ES-I3 (cell line): Measurements from ENCODE around the gene ITGA8.
"Not testable (repeated sequence)": the region's sequence is repeated elsewhere in the genome, so short reads cannot be mapped to it uniquely, and the experiment has no call there.

Source experiments
- H3K36me3 ChIP-seq: 2 replicates; pipeline ENCODE4 v1.6.1; 2013; ENCODE audit warnings: mild to moderate bottlenecking, low read length, control low read depth, moderate library complexity; ENCODE audit not compliant: insufficient read depth
- H3K4me1 ChIP-seq: 2 replicates; pipeline ENCODE4 v1.6.1; 2013; ENCODE audit warnings: mild to moderate bottlenecking, control low read depth, low read length; ENCODE audit not compliant: insufficient read depth
- H3K9ac ChIP-seq: 2 replicates; pipeline ENCODE4 v1.6.1; 2013; ENCODE audit warnings: low read depth, mild to moderate bottlenecking, low read length, moderate library complexity
- H3K9me3 ChIP-seq: 2 replicates; pipeline ENCODE4 v1.6.1; 2013; ENCODE audit warnings: mild to moderate bottlenecking, low read length, moderate library complexity; ENCODE audit not compliant: control insufficient read depth, insufficient read depth

Gene ITGA8

GRCh38 chr10:15681076-15681475 lies 38.6 kb downstream of the ITGA8 start:
- H3K9ac ChIP-seq: no peak overlapping the region
- H3K36me3 ChIP-seq: no peaks in the 10 kb centered on the region
- H3K9me3 ChIP-seq: no peaks in the 10 kb centered on the region

DNA sequence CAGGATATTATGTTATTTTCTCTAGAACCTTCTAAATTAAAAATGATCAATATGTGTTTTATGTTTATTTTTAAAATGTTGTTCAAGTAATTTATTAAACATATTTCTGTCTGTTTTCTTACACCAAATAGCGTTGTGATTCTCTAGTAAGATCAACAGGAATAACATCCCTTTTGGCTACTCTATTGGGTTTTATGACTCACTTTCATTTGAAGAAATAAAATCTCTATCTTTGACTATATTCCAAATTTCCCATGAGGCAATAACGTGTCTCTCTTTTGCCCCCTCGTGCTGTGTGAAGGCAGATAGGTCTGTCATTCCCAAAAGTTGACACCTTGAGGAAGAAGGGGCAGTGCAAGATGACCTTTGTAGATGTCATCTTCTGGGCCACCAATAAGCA lies 40.9 kb downstream of the ITGA8 start:
- Histone ChIP-seq H3K4me1 (no peaks in the 10 kb centered on the region), H3K9me3 (no peaks in the 10 kb centered on the region), H3K9ac (no peak overlapping the region), H3K36me3 (no peaks in the 10 kb centered on the region)

More at GRCh38 chr10:15681076-15681475, 38.6 kb downstream of the ITGA8 start:
- no peaks in the 10 kb centered on the region for H3K4me1 ChIP-seq

DNA sequence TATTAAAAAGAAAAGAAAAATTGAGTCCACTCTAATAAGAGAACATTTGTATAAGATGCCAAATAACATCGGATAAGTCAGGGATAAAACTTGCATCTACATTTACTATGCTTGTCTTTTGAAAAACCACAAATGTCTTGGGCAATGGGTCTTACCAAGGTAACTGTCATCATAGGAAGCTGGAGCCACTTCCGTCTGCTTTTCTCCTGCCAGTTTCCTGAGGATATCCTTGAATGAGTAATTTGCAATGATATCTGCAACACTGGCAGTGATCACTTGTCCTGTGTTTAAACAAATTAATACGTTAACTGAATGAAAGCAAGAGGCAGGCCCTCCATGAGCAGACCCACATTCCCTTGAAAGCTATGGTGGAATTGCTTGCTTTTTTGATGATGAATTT lies 47.3 kb downstream of the ITGA8 start:
- Histone ChIP-seq H3K36me3 (no peaks in the 10 kb centered on the region), H3K9me3 (no peaks in the 10 kb centered on the region), H3K9ac (no peak overlapping the region), H3K4me1 (no peaks in the 10 kb centered on the region)

GRCh38 chr10:15670880-15671279 lies 48.8 kb downstream of the ITGA8 start:
- Histone ChIP-seq H3K9me3 (no peaks in the 10 kb centered on the region), H3K36me3 (no peaks in the 10 kb centered on the region), H3K4me1 (no peaks in the 10 kb centered on the region), H3K9ac (no peak overlapping the region)

- Histone ChIP-seq H3K9me3 (no peaks in the 10 kb centered on the region), H3K36me3 (no peaks in the 10 kb centered on the region), H3K4me1 (no peaks in the 10 kb centered on the region), H3K9ac (no peak overlapping the region)
These were observed 58.1 kb downstream of the ITGA8 start for GRCh38 chr10:15661574-15661973.

- H3K4me1 ChIP-seq: no peaks in the 10 kb centered on the region
- no peak overlapping the region for H3K9ac ChIP-seq
- H3K36me3 ChIP-seq: no peaks in the 10 kb centered on the region
- H3K9me3 ChIP-seq: no peaks in the 10 kb centered on the region
These were observed 58.7 kb downstream of the ITGA8 start for GRCh38 chr10:15660990-15661389.

DNA sequence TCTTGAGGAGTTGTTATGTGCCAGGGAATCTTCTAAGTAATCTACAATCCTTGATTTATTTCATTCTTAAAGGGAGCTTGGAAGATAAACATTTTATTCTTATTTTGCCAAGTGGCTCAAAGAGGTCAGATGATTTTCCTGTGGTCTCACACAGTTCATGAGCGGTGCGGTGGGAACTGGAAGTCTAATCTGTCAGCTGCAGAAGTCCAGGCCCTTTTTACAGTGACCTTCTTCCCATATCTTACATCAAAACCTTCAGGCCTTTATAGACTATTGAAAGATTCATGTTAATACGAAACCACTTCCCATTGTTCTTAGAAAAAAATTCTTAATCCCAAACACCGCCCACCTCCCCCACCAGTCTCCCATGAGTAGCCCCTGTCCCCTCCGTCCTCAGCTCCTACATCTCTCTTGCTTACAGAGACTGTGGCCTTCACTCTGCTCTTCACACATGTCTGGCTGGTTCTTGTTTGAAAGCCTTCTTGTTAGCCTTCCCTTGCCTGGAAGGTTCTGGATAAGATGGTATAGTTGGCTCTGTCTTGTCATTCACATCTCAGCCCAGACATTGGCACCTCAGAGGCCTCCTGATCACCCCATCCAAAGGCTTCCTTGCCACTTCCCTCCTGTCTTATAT lies 61.5 kb downstream of the ITGA8 start:
- Histone ChIP-seq H3K9ac (no peak overlapping the region), H3K36me3 (no peaks in the 10 kb centered on the region), H3K9me3 (no peaks in the 10 kb centered on the region), H3K4me1 (no peaks in the 10 kb centered on the region)

DNA sequence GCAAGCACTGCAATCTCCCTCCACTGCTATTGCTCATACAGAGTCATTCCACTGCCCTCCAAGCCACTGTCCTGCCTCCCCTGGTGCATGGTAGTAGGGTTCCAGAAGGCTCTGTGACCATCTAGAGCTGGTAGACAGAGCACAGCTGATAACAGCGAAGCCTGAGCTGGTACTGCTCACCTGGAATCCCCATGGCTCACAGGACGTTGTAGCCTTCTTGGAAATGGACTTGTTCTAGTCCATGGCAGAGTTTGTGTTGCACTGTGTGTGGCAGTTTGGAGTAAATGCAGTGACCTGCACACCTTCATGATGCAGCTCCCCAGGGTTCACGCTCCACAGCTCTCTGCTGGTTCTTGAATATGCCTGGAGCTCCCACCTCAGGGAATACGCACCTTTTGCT lies 67.0 kb downstream of the ITGA8 start:
- Histone ChIP-seq H3K36me3 (no peaks in the 10 kb centered on the region), H3K4me1 (no peaks in the 10 kb centered on the region), H3K9me3 (no peaks in the 10 kb centered on the region), H3K9ac (no peak overlapping the region)

- H3K9me3 ChIP-seq: no peaks in the 10 kb centered on the region
- H3K4me1 ChIP-seq: no peaks in the 10 kb centered on the region
- no peaks in the 10 kb centered on the region for H3K36me3 ChIP-seq
- no peak overlapping the region for H3K9ac ChIP-seq
These were observed 67.6 kb downstream of the ITGA8 start for GRCh38 chr10:15652117-15652516.

GRCh38 chr10:15651175-15651574 lies 68.5 kb downstream of the ITGA8 start:
- no peaks in the 10 kb centered on the region for H3K9me3 ChIP-seq
- H3K9ac ChIP-seq: no peak overlapping the region
- H3K4me1 ChIP-seq: no peaks in the 10 kb centered on the region
- no peaks in the 10 kb centered on the region for H3K36me3 ChIP-seq

- no peaks in the 10 kb centered on the region for H3K36me3 ChIP-seq
- no peaks in the 10 kb centered on the region for H3K4me1 ChIP-seq
- H3K9me3 ChIP-seq: no peaks in the 10 kb centered on the region
- H3K9ac ChIP-seq: no peak overlapping the region
These were observed 77.6 kb downstream of the ITGA8 start for GRCh38 chr10:15642095-15642494.

DNA sequence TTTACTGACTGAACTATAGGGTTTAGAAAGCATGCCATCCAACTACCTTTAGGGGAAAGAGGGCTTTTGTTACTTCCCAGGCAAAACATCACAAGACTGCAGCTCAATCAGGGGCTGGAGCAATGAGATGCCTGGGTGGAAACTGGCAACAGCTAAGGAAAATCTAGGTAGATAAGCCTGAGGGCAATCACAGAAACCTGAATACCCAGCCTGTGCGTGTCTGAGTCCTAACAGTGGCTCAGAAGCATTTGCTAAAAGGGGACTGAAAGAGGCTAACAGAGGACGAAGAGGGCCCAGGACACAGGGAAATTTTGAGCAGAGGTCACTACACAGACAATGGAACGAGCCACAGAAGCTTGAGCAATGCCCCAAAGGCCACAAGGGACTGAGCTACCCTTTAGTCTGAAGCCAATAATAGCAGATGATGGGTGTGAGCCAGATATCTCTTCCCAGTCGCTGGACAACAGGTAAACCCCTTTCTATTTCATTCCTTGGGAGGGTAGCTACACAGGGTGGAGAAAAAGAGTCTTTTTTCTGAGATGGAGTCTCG lies 79.1 kb downstream of the ITGA8 start:
- Histone ChIP-seq H3K4me1 (no peaks in the 10 kb centered on the region), H3K9me3 (no peaks in the 10 kb centered on the region), H3K9ac (no peak overlapping the region), H3K36me3 (no peaks in the 10 kb centered on the region)

GRCh38 chr10:15636446-15636845 lies 83.3 kb downstream of the ITGA8 start:
- Histone ChIP-seq H3K36me3 (no peaks in the 10 kb centered on the region), H3K4me1 (no peaks in the 10 kb centered on the region), H3K9me3 (no peaks in the 10 kb centered on the region), H3K9ac (no peak overlapping the region)

GRCh38 chr10:15632456-15633091 lies 87.1 kb downstream of the ITGA8 start:
- Histone ChIP-seq H3K9me3 (no peaks in the 10 kb centered on the region), H3K9ac (no peak overlapping the region), H3K36me3 (no peaks in the 10 kb centered on the region), H3K4me1 (no peaks in the 10 kb centered on the region)

GRCh38 chr10:15631205-15631604 lies 88.5 kb downstream of the ITGA8 start:
- H3K4me1 ChIP-seq, H3K36me3 ChIP-seq, H3K9me3 ChIP-seq, H3K9ac ChIP-seq: not testable (repeated sequence)
